OCI-LY7 (cell line): ENCODE results near the gene FNBP1. TPM values are rescaled to one million over a fixed set of nuclear protein-coding genes. Genes with fewer than 3 reads are reported as not detected.

ENCODE experiments used
- BruUV-seq: library from RNA; stranded (reverse); fragments of 400-500 nt; replicated peaks from 2 replicates; lab custom pipeline; 2021; lab: Mats Ljungman, UMichigan
- CTCF ChIA-PET: fragments of 300-600 bp; sonication (Branson Sonifier 250); formaldehyde crosslinking; loops from one replicate; lab custom pipeline; 2022; ENCODE audit warnings: antibody characterized with exemption; ENCODE audit not compliant: unreplicated experiment; lab: Charles Lee
- POLR2A ChIA-PET: fragments of 300-600 bp; sonication (Branson Sonifier 250); formaldehyde crosslinking; loops from one replicate; lab custom pipeline; 2022; ENCODE audit warnings: antibody characterized with exemption; lab: Charles Lee
- DNase-seq: peaks from one replicate; pipeline ENCODE4 v3.0.0-alpha.2; 2015; ENCODE audit warnings: low spot score
- H2AFZ ChIP-seq: fragments of 200-600 bp; sonication (generic), shearing (Covaris generic); 2 replicates; pipeline ENCODE4 v1.6.1; 2014; ENCODE audit warnings: mild to moderate bottlenecking, antibody characterized with exemption, low read length, moderate library complexity
- H3K27ac ChIP-seq: fragments of 200-600 bp; sonication (generic); 2 replicates; pipeline ENCODE4 v1.5.1; 2014; ENCODE audit warnings: mixed run types, low read depth, mild to moderate bottlenecking, moderate library complexity, low read length, inconsistent platforms; ENCODE audit not compliant: poor library complexity, severe bottlenecking
- H3K36me3 ChIP-seq: fragments of 200-600 bp; sonication (generic); 2 replicates; pipeline ENCODE4 v1.6.1; 2014; ENCODE audit warnings: mild to moderate bottlenecking, antibody characterized with exemption, low read length, moderate library complexity, mixed read lengths; ENCODE audit not compliant: insufficient read depth
- H3K4me1 ChIP-seq: fragments of 200-600 bp; sonication (generic); 2 replicates; pipeline ENCODE4 v1.5.1; 2014; ENCODE audit warnings: mild to moderate bottlenecking, low read length; ENCODE audit not compliant: insufficient read depth, poor library complexity, severe bottlenecking
- H3K4me2 ChIP-seq: fragments of 200-600 bp; sonication (generic); 2 replicates; pipeline ENCODE4 v1.6.1; 2014; ENCODE audit warnings: mild to moderate bottlenecking, low read length
- H3K4me3 ChIP-seq: fragments of 200-600 bp; sonication (generic); 2 replicates; pipeline ENCODE4 v1.5.1; 2014; ENCODE audit warnings: mild to moderate bottlenecking, low read depth, low read length; ENCODE audit not compliant: poor library complexity, severe bottlenecking
- H3K79me2 ChIP-seq: fragments of 200-600 bp; sonication (generic); 2 replicates; pipeline ENCODE4 v1.6.1; 2016; ENCODE audit warnings: low read depth, mild to moderate bottlenecking, low read length, moderate library complexity, mixed read lengths; ENCODE audit not compliant: insufficient read depth
- H3K9me2 ChIP-seq: fragments of 200-600 bp; sonication (generic); 2 replicates; pipeline ENCODE4 v1.6.1; 2016; ENCODE audit warnings: mild to moderate bottlenecking, low read length, mixed read lengths; ENCODE audit not compliant: insufficient read depth
- H3K9me3 ChIP-seq: fragments of 200-600 bp; sonication (generic); 2 replicates; pipeline ENCODE4 v1.6.1; 2014; ENCODE audit warnings: mild to moderate bottlenecking, mixed run types, low read length, mixed read lengths
- H4K20me1 ChIP-seq: fragments of 200-600 bp; sonication (generic); 2 replicates; pipeline ENCODE4 v1.6.1; 2014; ENCODE audit warnings: mild to moderate bottlenecking, antibody characterized with exemption, low read length, moderate library complexity, mixed read lengths; ENCODE audit not compliant: insufficient read depth
- CTCF ChIP-seq: fragments of 200-600 bp; sonication (generic); conservative IDR thresholded peaks from 2 replicates; pipeline ENCODE4 v1.5.1; 2014; ENCODE audit warnings: mild to moderate bottlenecking, antibody characterized with exemption, low read length, moderate library complexity, mixed read lengths
- EZH2phosphoT487 ChIP-seq: fragments of 200-600 bp; sonication (generic); IDR thresholded peaks from 2 replicates; pipeline ENCODE4 v1.6.1; 2018; ENCODE audit warnings: low read depth, borderline replicate concordance, mild to moderate bottlenecking, mixed run types, antibody characterized with exemption, low read length, moderate library complexity, mixed read lengths
- intact Hi-C: fragments of 100-400 bp; cut with micrococcal nuclease; formaldehyde crosslinking; loops from one replicate; pipeline ENCODE4 v1.10.0; 2022; ENCODE audit not compliant: unreplicated experiment
- total RNA-seq, 2 experiments: library from RNA; depleted of rRNA in 1 of 2; stranded (reverse); fragments of >200 nt in 1 of 2; shearing (Covaris generic) in 1 of 2; gene quantifications; 2 replicates each; pipeline ENCODE4 v1.2.3, GENCODE V29; 2014 to 2022

FNBP1 gene
- total RNA-seq, 2 experiments from 2014 or later: 93.3 to 164 TPM

DNA sequence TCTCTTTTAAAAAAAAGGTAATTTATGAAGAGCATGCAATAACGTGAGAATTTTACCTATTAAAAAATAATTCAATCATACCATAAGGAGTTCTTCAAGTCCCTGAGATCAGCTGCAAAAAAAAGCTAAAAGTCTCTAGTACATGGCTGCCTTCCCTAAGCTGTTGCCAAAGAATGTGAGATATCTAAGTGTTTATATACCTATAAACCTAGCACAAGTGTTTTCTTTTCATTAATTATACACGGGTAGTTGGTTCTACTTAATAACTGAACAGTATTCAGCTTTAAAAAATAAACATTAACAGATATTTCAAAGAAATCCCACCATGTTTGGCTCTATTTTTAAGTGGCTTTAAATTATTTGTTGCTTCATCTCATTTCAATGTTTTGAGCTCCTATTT, 25.9 kb downstream of the FNBP1 start:
- H3K27ac ChIP-seq: no peak overlapping the region
- H3K36me3 ChIP-seq: peaks cover 78% of the 10 kb centered on the region
- H3K4me2 ChIP-seq: no peak overlapping the region
- intact Hi-C loops: no loop called here
- peaks cover 46% of the 10 kb centered on the region for H3K4me1 ChIP-seq
- no peaks in the 10 kb centered on the region for H3K9me2 ChIP-seq
- no TSS peak for BruUV-seq
- TF ChIP-seq CTCF (no peak), EZH2phosphoT487 (no peak)
- peaks cover 12% of the 10 kb centered on the region; the same call in 1 of the 2 replicates for H3K9me3 ChIP-seq
- DNase-seq: no peak
- ChIA-PET CTCF (no interaction called here), POLR2A (interaction anchor here (0.7 to 1.2 kb wide), 7 partner anchors 9 to 28 kb away, joined by 3 to 9 read pairs (median 5); no protein-coding TSS in a partner anchor)
- H2AFZ ChIP-seq: no peak overlapping the region
- H3K4me3 ChIP-seq: no peak overlapping the region
- H3K79me2 ChIP-seq: peaks cover 100% of the 10 kb centered on the region
- H4K20me1 ChIP-seq: no peaks in the 10 kb centered on the region

DNA sequence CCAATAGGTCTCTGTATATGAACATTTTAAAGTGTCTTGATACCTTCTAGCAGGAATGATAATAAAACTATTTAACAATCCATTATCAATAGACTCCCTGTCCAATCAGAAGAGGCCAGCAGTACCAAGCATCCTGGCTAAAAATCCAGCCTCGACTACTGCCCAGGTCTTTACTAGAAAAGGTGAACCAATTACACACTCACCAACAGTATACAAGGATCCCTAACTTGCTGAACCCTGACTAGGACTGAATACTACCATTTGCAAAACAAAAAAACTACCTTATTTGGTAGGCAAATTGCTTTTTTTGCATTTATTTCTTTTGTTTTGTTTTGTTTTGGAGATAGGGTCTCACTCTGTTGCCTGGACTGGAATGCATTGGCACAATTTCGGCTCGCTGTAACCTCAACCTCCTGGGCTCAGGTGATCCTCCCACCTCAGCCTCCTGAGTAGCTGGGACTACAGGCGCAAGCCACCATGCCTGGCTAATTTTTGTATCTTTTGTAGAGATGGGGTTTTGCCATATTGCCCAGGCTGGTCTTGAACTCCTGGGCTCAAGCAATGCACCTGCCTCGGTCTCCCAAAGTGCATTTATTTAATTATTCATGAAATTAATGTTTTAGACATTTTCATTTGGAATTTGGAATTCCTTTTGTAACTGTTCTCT, 27.5 kb downstream of the FNBP1 start:
- Histone ChIP-seq H3K4me3 (no peak overlapping the region), H3K9me2 (no peaks in the 10 kb centered on the region), H2AFZ (no peak overlapping the region), H3K27ac (no peak overlapping the region), H3K36me3 (peaks cover 81% of the 10 kb centered on the region), H3K79me2 (peaks cover 100% of the 10 kb centered on the region), H3K4me1 (peaks cover 34% of the 10 kb centered on the region), H3K9me3 (peaks cover 21% of the 10 kb centered on the region; the same call in 1 of the 2 replicates), H3K4me2 (no peak overlapping the region), H4K20me1 (peaks cover 3% of the 10 kb centered on the region; the same call in 1 of the 2 replicates)
- POLR2A ChIA-PET: interaction anchor here (1.1 kb wide), 1 partner anchor 15 kb away, joined by 3 read pairs; no protein-coding TSS in a partner anchor
- TF ChIP-seq EZH2phosphoT487 (no peak), CTCF (no peak)
- intact Hi-C loops: no loop called here
- DNase-seq: no peak
- CTCF ChIA-PET: no interaction called here
- no TSS peak for BruUV-seq

DNA sequence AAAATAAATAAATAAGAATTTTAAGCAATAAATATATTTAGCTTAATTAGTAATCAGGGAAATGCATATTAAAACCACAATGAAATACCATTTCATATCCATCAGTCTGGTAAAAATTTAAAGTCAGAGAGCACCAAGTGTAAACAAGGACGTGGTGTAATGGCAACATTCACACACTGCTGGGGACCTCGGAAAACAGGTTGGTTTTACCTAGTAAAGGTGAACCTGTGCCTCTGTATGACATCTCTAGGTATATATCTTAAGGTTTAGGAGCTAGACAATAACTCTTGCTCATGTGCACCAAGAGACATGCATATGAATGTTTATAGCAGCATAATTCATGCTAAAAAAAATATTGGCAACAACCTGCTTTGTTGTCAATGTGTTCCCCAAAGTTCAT, 29.7 kb downstream of the FNBP1 start:
- Histone ChIP-seq H3K79me2 (peaks cover 100% of the 10 kb centered on the region), H3K27ac (no peak overlapping the region), H3K4me2 (no peak overlapping the region), H3K9me2 (no peaks in the 10 kb centered on the region), H4K20me1 (peaks cover 15% of the 10 kb centered on the region; the same call in 1 of the 2 replicates), H3K4me1 (peaks cover 36% of the 10 kb centered on the region), H3K9me3 (peaks cover 21% of the 10 kb centered on the region; the same call in 1 of the 2 replicates), H2AFZ (no peak overlapping the region), H3K4me3 (no peak overlapping the region), H3K36me3 (peaks cover 61% of the 10 kb centered on the region)
- ChIA-PET CTCF (no interaction called here), POLR2A (interaction anchor here (0.6 kb wide), 1 partner anchor 8 kb away, joined by 6 read pairs; no protein-coding TSS in a partner anchor)
- TF ChIP-seq EZH2phosphoT487 (no peak), CTCF (no peak)
- no peak for DNase-seq
- BruUV-seq: no TSS peak
- intact Hi-C loops: no loop called here
